ENCODE data around the gene ABCA9.
A peak's percentile ranks its signal among the peaks of the same experiment; 100 is the strongest.

ABCA9 gene

GRCh38 chr17:69067274-69068047 is 6.7 kb upstream of the ABCA9 start:
- DNase-seq (ENCODE audit: low read depth): no peak

DNA sequence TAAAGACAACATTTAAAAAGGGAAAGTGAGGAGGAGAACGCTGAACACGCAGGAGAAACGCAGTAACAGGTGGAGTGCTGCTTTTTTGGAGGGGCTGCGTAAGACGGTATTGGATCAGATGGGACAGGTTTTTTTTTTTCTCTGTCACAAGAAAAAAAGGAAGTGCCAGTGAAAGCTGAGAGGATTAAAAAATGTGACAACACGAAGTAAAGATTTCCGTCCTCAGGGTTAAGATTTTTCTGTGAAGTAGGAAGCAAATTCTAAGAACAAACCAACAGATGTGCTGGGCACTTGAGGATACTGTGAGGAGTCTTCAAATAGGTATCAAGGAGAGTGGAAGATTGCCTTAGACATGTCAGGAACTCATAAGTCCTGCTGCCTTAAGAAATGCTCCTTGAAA is 5.8 kb upstream of the ABCA9 start:
- DNase-seq (ENCODE audit: low read depth): no peak

GRCh38 chr17:69065113-69065512 is 4.4 kb upstream of the ABCA9 start:
- DNase-seq (ENCODE audit: low read depth): no peak

DNA sequence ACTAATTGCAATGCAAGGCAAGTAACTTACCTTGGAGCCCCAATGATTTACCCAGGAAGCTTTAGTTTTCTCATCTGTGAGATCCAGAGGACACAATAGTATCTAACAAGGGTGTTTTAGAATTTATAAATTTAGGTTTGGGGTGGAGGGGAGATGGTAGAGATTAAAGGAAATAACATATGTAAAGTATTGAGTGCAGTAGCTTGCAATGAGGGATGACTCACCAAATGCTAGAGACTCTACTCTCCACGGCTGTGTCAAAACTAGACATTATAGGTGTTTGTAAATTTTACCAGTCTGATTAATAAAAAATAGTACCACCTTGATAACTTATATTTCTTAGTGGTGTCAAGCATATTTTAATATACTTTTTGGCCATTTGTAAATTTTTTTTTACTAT is 3.7 kb upstream of the ABCA9 start:
- DNase-seq (ENCODE audit: low read depth): no peak

GRCh38 chr17:69064001-69064400 is 3.3 kb upstream of the ABCA9 start:
- no peak for DNase-seq (ENCODE audit: low read depth)

DNA sequence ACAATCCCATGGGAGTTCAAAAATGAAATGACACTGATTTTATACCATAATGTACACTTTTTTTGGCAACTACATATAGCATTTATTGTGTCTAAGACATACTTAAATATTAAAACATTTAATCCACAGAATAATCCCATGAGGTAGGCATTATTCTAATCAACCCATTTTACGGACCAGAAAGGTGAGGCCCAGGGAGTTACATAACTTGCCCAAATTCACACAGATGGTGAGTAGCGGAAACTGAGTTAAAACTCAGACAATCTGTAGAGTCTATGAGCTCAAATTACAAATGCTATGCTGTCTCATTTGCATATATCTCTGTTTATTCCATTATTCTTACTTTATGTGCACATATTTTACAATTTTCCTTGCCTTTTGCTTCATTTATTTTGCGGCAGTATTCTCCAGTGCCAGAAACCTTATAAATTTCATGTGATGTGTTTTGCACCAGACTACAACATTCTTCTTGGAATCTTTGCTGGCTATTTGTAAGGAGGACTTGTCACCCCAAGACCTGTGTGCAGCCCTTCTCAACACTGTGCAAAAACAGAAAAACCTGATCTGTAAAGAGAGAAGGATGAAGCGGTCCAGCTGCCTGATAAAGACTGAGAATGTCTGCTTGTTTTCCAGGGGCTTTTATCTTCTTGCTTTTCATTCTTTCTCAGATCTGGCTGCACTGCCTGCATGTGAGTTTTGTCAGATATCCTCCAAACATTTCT is 2.3 kb upstream of the ABCA9 start:
- DNase-seq (ENCODE audit: low read depth): no peak

DNA sequence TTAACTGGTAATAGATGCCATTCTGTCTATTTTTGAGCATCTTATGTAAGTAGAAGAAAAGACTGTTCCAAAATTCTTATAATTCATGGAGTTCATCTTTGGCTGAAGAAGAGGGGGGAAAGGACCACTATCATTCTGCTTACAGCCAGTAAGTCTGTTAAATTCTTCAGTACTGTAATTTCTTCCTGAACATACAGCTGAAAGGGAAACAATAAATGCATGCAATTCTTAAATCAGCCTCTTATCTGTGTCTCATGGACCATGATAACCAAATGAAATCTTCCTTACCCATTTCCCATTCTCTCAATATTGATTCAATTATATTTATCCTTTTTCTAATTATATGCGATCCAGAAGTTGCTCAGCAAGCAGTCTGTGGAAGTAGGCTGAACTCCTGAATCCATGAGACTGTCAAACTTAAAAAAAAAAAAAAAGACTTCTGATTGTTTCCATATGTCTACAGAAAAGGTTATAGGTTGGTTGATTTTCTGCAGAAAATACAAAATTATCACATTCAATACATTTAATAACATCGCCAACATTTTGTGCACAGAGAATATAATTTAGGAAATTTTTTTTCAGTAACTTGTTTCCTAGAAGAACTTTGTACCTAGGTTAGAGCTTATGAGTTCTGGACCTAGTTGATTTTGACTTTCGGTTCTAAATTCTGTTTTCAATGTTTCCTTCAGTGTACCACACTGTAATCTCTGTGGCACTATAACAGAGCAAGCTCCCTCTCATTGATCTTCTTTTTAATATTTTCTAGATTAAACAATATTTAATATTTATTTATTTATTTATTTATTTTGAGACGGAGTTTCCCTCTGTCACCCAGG is 1.2 kb upstream of the ABCA9 start:
- no peak for DNase-seq (ENCODE audit: low read depth)

DNA sequence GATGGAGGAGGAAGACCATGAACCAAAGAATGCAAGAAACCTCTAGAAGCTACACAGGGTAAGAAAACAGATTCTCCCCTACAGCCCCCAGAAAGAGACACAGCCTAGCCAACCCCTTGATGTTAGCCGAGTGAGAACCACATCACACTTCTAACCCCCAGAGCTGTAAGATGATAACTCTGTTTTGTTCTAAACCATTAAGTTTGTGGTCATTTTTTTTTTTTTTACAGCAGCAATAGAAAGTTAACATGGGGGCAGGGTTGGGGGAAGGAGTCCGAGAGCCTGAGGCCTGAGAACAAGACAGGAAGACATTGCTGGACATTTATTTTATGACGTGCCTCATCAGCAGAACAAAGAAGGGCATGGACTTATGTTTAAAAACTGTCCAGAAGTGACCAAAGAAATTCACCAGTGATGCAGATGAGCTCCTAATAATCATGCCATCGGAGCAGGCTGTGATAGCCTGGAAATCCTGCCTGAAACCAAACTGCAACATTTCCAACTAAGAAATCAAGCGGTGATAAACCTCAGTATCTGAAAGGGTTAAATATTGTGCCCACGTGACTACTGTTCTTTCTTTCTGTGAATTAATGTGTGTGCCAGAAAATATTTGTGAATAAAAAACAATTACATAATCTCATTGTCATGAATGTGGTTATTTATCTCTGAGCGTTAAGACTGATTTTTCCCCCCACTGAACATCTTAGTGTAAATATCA is 1.1 kb downstream of the ABCA9 start:
- DNase-seq (ENCODE audit: low read depth): no peak

GRCh38 chr17:69058165-69058564 is 2.6 kb downstream of the ABCA9 start:
- DNase-seq (ENCODE audit: low read depth): no peak

GRCh38 chr17:69057280-69057679 is 3.4 kb downstream of the ABCA9 start:
- no peak for DNase-seq (ENCODE audit: low read depth)

- no peak for DNase-seq (ENCODE audit: low read depth)
Measured at GRCh38 chr17:69056179-69056823, 4.4 kb downstream of the ABCA9 start.

GRCh38 chr17:69055334-69055733 is 5.4 kb downstream of the ABCA9 start:
- no peak for DNase-seq (ENCODE audit: low read depth)

DNA sequence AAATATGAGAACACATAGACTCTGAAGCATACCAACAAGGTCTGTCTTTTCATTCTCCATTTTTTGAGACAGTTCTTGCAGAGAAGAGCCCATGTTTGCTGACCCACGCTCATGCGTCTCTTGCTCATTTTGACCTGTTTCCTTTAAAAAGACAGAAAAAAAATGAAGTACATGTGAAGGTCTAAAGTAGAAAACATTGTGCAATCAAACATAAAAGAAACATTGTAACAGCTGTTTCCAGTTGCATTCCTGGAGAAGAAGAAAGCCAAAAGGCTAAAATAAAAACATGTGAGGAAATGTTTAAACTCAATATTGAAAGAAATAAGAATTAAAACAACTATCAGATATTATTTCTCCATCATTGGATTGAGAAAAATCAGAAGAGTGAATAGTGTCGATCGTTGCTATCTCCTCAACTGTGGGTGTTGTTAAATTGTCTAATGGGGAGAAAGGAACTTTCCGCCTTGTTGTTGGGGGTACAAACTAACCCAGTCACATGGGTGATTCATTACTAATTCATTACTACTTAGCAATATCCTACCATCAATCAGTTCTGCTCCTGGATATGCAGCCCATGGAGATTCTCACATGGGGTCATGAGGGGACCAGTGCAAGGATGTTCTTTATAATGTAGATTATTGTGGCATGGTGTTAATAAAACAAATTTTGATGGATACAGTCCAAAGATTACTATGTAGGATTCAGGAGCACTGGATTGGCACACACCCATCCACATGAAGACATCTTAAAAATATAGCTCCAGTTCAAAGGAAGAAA is 9.5 kb downstream of the ABCA9 start:
- peak; percentile 75 for DNase-seq (ENCODE audit: low read depth)

GRCh38 chr17:69048634-69049033 is 12.1 kb downstream of the ABCA9 start:
- no peak for DNase-seq (ENCODE audit: low read depth)

GRCh38 chr17:69047368-69048263 is 13.1 kb downstream of the ABCA9 start:
- DNase-seq (ENCODE audit: low read depth): peak; percentile 53

DNA sequence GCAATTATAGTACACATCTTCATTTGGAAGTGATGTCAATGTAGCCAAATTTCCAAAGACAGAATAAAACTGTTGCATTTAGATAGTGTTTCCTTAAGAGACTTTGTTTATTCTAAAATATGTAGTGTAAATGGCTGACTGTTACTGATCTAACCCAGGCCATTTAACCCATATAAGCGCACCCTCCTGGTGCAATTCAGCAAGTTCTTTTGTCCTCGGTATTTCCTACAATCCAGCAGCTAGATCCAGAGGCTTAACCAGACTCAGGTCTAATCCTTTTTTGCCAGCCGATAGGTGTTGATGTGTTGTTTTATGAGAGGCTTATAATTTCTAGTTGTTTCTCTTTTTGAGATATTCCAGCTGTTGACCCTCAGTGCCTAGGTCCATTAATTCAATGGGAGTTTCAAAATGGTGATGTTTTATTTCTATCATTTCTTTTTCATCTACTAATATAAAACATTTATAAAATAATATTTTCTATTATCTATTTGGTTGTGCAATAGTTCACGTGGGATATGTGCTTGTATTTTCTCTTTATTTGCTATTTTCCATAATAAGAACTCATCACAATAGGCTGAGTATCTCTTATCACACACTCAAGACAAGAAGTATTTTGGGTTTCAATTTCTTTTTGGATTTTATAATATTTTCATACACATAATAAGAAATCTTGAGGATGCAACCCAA is 14.5 kb downstream of the ABCA9 start:
- no peak for DNase-seq (ENCODE audit: low read depth)

- no peak for DNase-seq (ENCODE audit: low read depth)
Measured at GRCh38 chr17:69045646-69046045, 15.1 kb downstream of the ABCA9 start.

DNA sequence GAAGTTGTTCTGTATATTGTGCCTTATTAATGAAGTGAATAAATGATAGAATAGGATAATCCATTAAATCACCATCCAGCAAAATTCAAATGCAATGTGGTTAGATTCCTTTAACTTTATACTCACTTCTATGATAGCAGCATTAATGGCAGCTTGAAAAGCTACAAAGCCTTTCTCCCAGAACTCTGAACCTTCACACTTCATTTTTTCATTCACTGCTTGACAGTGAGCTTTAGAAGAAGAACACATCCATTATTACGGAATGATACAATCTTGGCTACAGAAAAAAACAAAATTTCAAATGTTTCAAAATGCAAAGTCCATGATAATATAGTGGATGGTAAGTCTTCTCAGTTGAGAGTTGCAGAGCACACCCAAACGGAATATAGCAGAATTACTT is 16.4 kb downstream of the ABCA9 start:
- DNase-seq (ENCODE audit: low read depth): no peak

DNA sequence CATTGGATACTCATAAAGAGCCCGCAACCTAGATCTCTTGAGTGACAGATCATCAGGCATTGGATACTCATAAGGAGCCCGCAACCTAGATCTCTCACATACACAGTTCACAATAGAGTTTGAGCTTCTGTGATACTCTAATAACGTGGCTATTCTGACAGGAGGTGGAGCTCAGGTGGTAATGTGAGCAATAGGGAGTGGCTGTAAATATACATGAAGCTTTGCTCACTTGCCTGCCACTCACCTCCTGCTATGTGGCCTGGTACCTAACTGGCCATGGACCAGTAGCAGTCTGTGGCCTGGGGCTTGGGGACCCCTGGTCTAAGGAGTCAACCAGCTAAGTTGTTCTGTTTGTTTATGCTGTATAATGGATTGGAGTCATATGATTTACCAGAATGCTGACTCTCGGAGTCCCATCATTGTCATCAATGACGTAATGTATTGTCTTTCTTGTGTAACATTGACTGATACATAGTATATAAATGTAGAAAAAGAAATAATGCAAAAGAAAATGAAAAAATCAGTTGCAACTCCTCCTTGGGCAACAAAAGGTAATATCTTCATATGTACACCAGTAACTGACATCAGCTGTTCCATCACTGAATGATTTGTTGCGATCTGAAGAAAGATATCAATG is 17.5 kb downstream of the ABCA9 start:
- no peak for DNase-seq (ENCODE audit: low read depth)

All from fibroblast of gingiva (primary cell).